AG04450 (cell line): Measurements from ENCODE around the gene CFAP410. TPM values are rescaled to one million over a fixed set of nuclear protein-coding genes. Genes with fewer than 3 reads are reported as not detected.

Source experiments
- CTCF ChIA-PET: fragments of 300-600, 350-600 bp; formaldehyde crosslinking; extraction: SDS; loops from one replicate; lab custom pipeline; 2022; ENCODE audit warnings: antibody characterized with exemption, inconsistent platforms; lab: Charles Lee
- POLR2A ChIA-PET: fragments of 350-600 bp; formaldehyde crosslinking; extraction: SDS; loops from one replicate; lab custom pipeline; 2021; ENCODE audit warnings: antibody characterized with exemption, inconsistent platforms; lab: Yijun Ruan, JAX
- DNase-seq: peaks from one replicate; pipeline ENCODE4 v3.0.0-alpha.2; 2011; ENCODE audit warnings: low read depth, low spot score
- H3K27ac ChIP-seq: one replicate; pipeline ENCODE4 v1.5.1; 2012; ENCODE audit warnings: low read depth, low read length, control low read depth
- H3K27me3 ChIP-seq: one replicate; pipeline ENCODE4 v1.6.0; 2012; ENCODE audit warnings: low read length; ENCODE audit not compliant: control insufficient read depth, insufficient read depth
- H3K4me3 ChIP-seq: 2 replicates; pipeline ENCODE4 v1.5.1; 2011; ENCODE audit warnings: mild to moderate bottlenecking, low read depth, low read length, control low read depth
- H3K9me3 ChIP-seq: 2 replicates; pipeline ENCODE4 v1.5.1; 2012; ENCODE audit warnings: low read length; ENCODE audit not compliant: control insufficient read depth, insufficient read depth
- CTCF ChIP-seq: IDR thresholded peaks from 2 replicates; pipeline ENCODE4 v1.5.1; 2011; ENCODE audit warnings: low read depth, low read length, control low read depth, inconsistent platforms
- polyA plus RNA-seq: library from polyadenylated mRNA; depleted of rRNA; stranded (reverse); fragments of >200 nt; gene quantifications from 2 replicates; pipeline ENCODE4 v1.2.3, GENCODE V29; 2011

The CFAP410 gene
- polyA plus RNA-seq, 1 experiment = 3.7 TPM

- Histone ChIP-seq H3K27me3 (no peaks in the 10 kb centered on the region), H3K4me3 (no peak overlapping the region), H3K27ac (no peak overlapping the region), H3K9me3 (no peaks in the 10 kb centered on the region; the same call in 1 of the 2 replicates)
- POLR2A ChIA-PET = no interaction called here
- CTCF ChIA-PET = interaction anchor here (1.3 kb wide), 1 partner anchor 8 kb away, joined by 3 read pairs; no protein-coding TSS in a partner anchor
- TF ChIP-seq CTCF = no peak
- DNase-seq = no peak
Measured at GRCh38 chr21:44313451-44313850, 25.7 kb downstream of the CFAP410 start.

- no peak for DNase-seq
- ChIA-PET CTCF (no interaction called here), POLR2A (no interaction called here)
- Histone ChIP-seq H3K27ac (no peak overlapping the region), H3K9me3 (no peaks in the 10 kb centered on the region; the same call in 1 of the 2 replicates), H3K4me3 (no peak overlapping the region), H3K27me3 (no peaks in the 10 kb centered on the region)
- TF ChIP-seq CTCF = no peak
Measured at GRCh38 chr21:44312716-44313115, 26.5 kb downstream of the CFAP410 start.

- no peak for DNase-seq
- Histone ChIP-seq H3K9me3 (no peaks in the 10 kb centered on the region; the same call in 1 of the 2 replicates), H3K27me3 (no peaks in the 10 kb centered on the region), H3K4me3 (no peak overlapping the region), H3K27ac (no peak overlapping the region)
- ChIA-PET POLR2A (no interaction called here), CTCF (no interaction called here)
- TF ChIP-seq CTCF = no peak
Measured at GRCh38 chr21:44312089-44312488, 27.1 kb downstream of the CFAP410 start.

- no peak overlapping the region for H3K4me3 ChIP-seq
- no peak overlapping the region for H3K27ac ChIP-seq
- no peaks in the 10 kb centered on the region; the same call in 1 of the 2 replicates for H3K9me3 ChIP-seq
- POLR2A ChIA-PET = no interaction called here
- DNase-seq = no peak
- no peaks in the 10 kb centered on the region for H3K27me3 ChIP-seq
- no peak; the same call in 1 of the 2 replicates for TF ChIP-seq CTCF
- CTCF ChIA-PET = no interaction called here
Measured at GRCh38 chr21:44310628-44311507, 28.3 kb downstream of the CFAP410 start.
